ENCODE results near the gene AASDHPPT. TPM values are rescaled to one million over a fixed set of nuclear protein-coding genes. Genes with fewer than 3 reads are reported as not detected.

AASDHPPT gene
- total and polyA plus RNA-seq, 9 of the 15 experiments (the other 6 are each of a cell fraction or from before 2014, with no cell fraction given) = 48.7 to 115 (median 69.0) TPM

- TF ChIP-seq, protein P1, sequence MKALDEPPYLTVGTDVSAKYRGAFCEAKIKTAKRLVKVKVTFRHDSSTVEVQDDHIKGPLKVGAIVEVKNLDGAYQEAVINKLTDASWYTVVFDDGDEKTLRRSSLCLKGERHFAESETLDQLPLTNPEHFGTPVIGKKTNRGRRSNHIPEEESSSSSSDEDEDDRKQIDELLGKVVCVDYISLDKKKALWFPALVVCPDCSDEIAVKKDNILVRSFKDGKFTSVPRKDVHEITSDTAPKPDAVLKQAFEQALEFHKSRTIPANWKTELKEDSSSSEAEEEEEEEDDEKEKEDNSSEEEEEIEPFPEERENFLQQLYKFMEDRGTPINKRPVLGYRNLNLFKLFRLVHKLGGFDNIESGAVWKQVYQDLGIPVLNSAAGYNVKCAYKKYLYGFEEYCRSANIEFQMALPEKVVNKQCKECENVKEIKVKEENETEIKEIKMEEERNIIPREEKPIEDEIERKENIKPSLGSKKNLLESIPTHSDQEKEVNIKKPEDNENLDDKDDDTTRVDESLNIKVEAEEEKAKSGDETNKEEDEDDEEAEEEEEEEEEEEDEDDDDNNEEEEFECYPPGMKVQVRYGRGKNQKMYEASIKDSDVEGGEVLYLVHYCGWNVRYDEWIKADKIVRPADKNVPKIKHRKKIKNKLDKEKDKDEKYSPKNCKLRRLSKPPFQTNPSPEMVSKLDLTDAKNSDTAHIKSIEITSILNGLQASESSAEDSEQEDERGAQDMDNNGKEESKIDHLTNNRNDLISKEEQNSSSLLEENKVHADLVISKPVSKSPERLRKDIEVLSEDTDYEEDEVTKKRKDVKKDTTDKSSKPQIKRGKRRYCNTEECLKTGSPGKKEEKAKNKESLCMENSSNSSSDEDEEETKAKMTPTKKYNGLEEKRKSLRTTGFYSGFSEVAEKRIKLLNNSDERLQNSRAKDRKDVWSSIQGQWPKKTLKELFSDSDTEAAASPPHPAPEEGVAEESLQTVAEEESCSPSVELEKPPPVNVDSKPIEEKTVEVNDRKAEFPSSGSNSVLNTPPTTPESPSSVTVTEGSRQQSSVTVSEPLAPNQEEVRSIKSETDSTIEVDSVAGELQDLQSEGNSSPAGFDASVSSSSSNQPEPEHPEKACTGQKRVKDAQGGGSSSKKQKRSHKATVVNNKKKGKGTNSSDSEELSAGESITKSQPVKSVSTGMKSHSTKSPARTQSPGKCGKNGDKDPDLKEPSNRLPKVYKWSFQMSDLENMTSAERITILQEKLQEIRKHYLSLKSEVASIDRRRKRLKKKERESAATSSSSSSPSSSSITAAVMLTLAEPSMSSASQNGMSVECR (CRISPR knock-in tag; IDR thresholded peaks at IDR 0.05) = peak; percentile 49; the same call in 1 of the 2 replicates
- no peak for TF ChIP-seq ZFP1 (CRISPR knock-in tag; IDR thresholded peaks at IDR 0.05)
- no peak for TF ChIP-seq ZNF592 (IDR thresholded peaks at IDR 0.05)
- TF ChIP-seq POLR3G (IDR thresholded peaks at IDR 0.05; ENCODE audit: extremely low read depth, insufficient read length, insufficient replicate concordance) = no peak
- TF ChIP-seq KAT2B (IDR thresholded peaks at IDR 0.05; ENCODE audit: low read depth, low read length) = no peak
- TF ChIP-seq ARNT (IDR thresholded peaks at IDR 0.05) = peak in 1 of 2 experiments; percentile 56; a peak in 1 of 4 replicates
- no peak for TF ChIP-seq SNRNP70 (optimal IDR thresholded peaks at IDR 0.05; ENCODE audit: low read depth, low read length)
- peak; percentile 52; the same call in 1 of the 2 replicates for TF ChIP-seq SP1 (CRISPR knock-in tag; IDR thresholded peaks at IDR 0.05)
- TF ChIP-seq RBM25 (IDR thresholded peaks at IDR 0.05; ENCODE audit: low read depth, low read length, severe bottlenecking) = peak; percentile 29
- TF ChIP-seq TCF7 (IDR thresholded peaks at IDR 0.05; ENCODE audit: borderline replicate concordance) = no peak
- TF ChIP-seq CHD4 (IDR thresholded peaks at IDR 0.05; ENCODE audit: insufficient read depth, insufficient replicate concordance, low read depth, low read length, poor library complexity, severe bottlenecking) = peak; percentile 68
These were observed 398 bp upstream of the AASDHPPT start, which contains the start of gene KBTBD3 (continued) for GRCh38 chr11:106076919-106077608.

Measured in K562 (cell line).